ENCODE data around the gene SPATA6. TPM values are rescaled to one million over a fixed set of nuclear protein-coding genes. Genes with fewer than 3 reads are reported as not detected.
"Not testable (repeated sequence)": the region's sequence is repeated elsewhere in the genome, so short reads cannot be mapped to it uniquely, and the experiment has no call there.

Gene SPATA6
- polyA plus RNA-seq, 4 donors = 15.5 to 19.8 (median 17.5) TPM

DNA sequence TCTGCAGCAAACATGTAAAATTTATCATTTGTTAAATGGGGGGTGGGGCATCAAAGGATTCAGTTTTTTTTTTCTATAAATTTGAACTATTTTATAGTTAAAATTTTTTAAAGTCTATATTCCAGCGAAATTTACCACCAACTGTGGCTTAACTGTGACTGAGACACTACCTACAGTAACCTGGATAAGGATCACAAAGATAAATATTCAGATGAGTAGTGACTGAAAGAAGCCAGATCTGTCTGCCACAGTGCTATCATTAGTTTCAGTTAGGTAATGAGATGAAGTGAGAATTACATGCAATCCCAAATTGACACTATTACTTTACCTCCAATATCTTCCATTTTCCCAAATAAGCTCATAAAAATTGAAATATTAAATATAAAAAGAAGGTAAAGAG, 5.4 kb downstream of the SPATA6 start:
- no peak for DNase-seq (ENCODE audit: low read depth in 4 of 4, low spot score in 3 of 4)

DNA sequence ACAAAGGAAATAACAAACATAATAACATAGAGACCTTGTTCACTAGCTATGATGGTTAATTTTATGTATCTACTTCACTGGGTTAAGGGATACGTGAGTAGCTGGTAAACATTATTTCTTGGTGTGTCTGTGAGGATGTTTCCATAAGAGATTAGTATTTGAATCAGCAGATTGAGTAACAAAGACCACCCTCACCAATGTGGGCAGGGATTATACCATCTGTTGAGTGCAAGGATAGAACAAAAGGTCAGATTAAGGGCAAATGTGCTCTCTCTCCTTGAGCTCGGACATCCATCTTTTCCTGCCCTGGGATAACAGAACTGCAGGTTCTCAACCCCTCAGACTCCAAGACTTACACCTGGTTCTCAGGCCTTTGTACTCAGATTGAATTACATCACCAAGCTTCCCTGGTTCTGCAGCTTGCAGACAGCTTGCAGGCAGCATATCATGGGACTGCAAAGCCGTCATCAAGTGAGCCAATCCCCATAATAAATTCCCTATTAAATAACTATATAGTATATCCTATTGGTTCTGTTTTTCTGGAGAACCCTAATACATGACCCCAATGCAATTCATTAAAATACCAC, 9.2 kb downstream of the SPATA6 start:
- no peak for DNase-seq (ENCODE audit: low read depth in 4 of 4, low spot score in 3 of 4)

DNA sequence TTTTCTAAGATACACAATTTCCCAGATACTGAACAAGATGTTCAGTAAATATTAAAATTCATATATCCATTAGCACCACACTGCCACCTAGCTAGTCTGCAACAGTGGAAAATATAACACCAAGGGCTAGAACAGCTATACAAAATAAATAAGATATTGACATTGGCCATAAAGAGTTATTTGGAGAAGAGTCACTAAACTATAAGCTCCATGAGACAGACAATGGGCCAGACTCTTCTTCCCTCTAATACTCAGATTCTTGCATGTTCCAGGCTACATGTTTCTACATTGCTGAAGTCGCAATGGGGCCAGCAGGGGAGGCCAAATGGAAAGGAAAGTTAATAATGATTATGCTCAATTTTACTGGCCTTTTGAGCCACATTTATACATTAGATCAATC, 21.5 kb downstream of the SPATA6 start:
- no peak for DNase-seq (ENCODE audit: low read depth in 4 of 4, low spot score in 3 of 4)

DNA sequence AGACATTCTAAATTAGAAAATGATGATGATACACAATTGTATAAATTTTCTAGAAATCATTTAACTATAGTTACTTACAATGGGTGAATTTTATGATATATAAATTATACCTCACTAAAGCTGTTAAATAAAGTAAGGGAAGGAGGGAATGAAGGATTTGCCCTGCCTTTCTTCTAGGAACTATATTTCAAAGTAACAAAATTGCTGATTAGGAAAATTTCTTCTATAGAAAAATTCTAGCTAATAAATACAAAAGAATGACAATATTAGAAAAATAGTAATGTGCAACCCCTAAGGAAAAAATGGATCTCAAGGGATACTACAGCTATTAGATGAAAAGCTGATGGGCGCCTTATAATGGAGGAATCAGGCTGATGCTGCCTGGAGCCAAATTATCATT, 23.1 kb downstream of the SPATA6 start:
- DNase-seq (ENCODE audit: low read depth in 4 of 4, low spot score in 3 of 4) = no peak

DNA sequence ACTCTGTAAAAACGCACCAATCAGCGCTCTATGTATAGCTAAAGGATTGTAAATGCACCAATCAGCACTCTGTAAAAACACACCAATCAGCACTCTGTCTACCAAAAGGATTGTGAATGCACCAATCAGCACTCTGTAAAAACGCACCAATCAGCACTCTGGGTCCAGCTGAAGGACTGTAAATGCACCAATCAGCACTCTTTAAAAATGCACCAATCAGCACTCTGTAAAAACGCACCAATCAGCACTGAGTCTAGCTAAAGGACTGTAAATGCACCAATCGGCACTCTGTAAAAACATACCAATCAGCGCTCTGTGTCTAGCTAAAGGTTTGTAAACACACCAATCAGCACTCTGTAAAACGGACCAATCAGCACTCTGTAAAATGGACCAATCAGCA, 27.8 kb downstream of the SPATA6 start:
- DNase-seq (ENCODE audit: low read depth in 4 of 4, low spot score in 3 of 4) = not testable (repeated sequence)

DNA sequence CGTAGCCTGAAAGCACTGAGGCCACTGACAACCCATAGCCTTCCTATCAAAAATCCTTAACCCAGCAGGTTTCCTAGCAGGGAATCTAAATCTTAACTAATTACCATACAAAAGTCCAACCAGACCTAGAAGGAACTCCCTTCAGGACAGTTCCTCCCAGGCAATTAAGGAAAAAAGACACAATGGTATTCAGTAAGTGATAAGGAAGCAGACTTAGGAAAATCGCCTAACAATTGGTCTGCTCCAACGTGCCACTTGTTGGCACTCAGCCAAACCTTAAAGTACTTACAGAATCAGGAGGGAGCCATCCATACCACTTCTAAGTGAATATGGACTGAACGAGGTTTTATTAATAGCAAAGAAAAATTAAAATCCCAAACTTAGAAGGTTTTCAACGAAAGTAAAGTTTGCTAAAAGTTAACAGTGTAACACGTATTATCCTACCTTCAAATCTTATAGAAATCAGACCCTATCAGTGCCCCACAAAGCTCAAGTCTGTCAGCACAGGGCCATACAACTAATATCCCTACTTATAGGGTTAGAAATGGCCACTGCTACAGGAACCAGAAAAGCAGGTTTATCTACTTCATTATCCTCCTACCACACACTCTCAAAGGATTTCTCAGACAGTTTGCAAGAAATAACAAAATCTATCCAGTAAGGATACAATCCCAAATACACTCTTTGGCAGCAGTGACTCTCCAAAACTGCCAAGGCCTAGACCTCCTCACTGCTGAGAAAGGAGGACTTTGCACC, 29.0 kb downstream of the SPATA6 start:
- no peak for DNase-seq (ENCODE audit: low read depth in 4 of 4, low spot score in 3 of 4)

DNA sequence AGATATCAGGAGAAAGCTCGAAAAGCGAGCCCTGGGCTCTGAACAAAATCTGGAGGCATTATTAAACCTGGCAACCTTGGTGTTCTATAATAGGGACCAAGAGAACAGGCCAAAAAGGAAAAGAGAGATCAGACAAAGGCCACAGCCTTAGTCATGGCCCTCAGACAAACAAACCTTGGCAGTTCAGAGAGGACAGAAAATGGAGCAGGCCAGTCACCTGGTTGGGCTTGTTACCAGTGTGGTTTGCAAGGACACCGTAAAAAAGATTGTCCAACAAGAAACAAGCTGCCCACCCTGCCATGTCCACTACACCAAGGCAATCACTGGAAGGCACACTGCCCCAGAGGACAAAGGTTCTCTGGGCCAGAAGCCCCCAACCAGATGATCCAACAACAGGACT, 31.2 kb downstream of the SPATA6 start:
- not testable (repeated sequence) for DNase-seq (ENCODE audit: low read depth in 4 of 4, low spot score in 3 of 4)

DNA sequence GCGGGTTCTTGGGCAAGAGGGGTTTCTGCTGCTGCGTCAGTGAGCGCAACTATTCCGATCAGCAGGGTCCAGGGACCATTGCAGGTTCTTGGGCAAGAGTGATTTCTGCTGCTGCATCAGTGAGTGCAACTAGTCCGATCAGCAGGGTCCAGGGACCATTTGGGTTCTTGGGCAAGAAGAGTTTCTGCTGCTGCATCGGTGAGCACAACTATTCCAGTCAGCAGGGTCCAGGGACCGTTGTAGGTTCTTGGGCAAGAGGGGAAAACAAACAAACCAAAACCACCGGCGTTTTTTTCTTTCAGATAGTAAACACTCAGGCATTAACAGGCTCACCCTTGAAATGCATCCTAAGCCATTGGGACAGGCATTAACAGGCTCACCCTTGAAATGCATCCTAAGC, 32.6 kb downstream of the SPATA6 start:
- no peak for DNase-seq (ENCODE audit: low read depth in 4 of 4, low spot score in 3 of 4)

DNA sequence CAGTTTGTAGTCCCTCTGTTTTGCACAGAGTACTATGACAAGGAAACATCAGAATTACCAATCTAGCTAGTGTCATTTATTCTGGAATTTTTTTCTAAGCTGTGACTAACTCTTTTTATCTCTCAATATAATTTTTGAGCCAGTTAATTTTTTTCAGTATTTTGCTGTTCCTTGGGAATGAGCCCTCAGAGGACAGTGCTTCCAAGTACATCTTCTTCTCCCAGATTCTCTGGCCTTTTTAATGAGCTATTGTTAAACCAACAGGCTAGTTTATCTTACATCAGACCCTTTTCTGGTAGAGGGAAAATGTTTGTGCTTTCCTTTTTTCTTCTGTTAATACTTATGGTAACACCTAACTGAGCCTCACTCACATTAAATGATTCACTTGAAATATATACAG, 34.6 kb downstream of the SPATA6 start:
- DNase-seq (ENCODE audit: low read depth in 4 of 4, low spot score in 3 of 4) = not testable (repeated sequence)

DNA sequence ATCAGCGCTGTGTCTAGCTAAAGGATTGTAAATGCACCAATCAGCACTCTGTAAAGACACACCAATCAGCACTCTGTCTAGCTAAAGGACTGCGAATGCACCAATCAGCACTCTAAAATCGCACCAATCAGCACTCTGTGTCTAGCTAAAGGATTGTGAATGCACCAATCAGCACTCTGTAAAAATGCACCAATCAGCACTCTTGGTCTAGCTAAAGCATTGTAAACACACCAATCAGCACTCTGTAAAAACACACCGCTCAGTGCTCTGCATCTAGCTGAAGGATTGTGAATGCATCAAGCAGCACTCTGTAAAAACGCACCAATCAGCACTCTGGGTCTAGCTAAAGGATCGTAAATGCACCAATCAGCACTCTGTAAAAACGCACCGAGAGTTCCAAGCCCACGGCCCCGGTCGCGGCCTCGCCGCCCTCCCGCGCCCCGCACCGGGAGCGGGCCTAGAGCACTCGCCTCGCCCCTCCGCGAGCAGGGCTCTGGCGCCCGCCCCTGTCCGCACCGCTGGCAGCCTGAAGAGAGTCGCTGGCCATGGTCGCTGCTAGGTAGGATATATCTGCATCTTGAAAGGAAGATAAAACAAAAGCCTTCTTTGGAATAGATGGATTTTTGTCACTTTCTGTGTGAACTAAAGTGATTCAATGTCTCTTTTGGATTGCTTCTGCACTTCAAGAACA, 36.5 kb downstream of the SPATA6 start:
- DNase-seq (ENCODE audit: low read depth in 4 of 4, low spot score in 3 of 4) = not testable (repeated sequence)

DNA sequence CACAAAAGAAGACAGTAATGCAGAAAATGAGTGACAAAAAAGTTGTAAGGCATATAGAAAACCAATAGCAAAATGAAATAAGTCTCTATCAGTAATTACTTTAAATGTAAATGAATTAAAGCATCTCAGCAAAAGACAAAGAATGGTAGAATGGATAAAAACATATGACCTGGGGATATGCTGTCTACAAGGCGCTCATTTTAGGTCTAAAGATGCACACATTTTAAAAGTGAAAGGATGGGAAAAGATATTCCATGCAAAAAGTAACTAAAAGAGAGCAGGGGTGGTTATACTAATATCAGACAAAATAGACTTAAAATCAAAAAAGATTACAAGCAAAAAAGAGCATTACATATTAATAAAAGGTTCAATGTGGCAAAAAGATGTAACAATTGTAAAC, 41.2 kb downstream of the SPATA6 start:
- no peak for DNase-seq (ENCODE audit: low read depth in 4 of 4, low spot score in 3 of 4)

DNA sequence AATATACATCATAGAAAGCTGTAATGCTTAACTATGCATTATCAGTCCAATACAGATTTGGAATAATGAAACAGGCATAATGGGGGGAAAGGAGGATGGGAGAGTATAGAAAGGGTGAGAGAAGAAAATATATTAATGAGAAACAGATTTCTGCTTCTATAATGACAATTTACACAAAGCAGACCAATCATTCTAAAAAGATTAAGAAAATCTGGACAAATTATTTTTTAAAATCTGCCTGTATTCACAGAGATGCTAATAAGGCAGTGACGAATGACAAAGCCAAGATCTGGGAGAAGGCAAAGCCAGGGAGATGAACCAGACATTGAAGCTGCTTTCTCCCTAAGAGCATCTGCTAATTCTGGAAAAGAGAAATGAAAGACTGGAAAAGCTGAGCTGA, 50.0 kb downstream of the SPATA6 start:
- no peak for DNase-seq (ENCODE audit: low read depth in 4 of 4, low spot score in 3 of 4)

DNA sequence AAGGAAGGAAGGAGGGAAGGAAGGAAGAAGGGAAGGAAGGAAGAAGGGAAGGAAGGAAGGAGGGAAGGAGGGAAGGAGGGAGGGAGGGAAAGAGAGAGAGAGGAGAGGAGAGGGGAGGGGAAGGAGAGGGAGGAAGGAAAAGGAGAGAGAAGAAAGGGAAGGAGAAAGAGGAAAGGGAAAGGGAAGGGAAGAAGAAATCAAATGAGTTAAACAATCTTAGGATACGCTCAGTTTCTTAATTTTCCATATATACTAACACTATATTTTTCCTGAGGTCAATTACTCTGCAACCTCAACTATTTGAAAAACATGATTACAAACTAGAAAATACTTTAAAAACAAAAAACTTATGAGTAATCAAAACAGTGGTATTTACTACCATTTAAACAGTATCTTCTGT, 53.3 kb downstream of the SPATA6 start:
- no peak for DNase-seq (ENCODE audit: low read depth in 4 of 4, low spot score in 3 of 4)

DNA sequence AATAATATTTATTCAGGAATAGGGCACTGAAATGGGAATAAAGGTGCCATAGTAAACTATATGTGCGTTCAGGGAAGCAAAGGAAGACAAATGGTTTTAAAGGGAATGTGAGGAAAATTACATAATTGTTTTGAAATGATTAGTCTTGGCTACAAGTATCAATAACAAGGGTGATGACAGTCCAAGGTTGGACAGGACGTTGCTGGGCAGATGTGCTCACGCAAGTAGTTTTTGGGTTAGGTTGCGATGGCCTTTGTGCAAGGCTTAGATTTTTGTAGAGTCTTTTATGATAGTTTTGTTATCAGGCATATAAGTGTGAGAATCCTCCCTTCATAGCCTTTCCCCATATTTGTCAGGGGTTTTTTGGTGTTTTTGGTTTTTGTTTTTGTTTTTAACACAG, 57.0 kb downstream of the SPATA6 start:
- DNase-seq (ENCODE audit: low read depth in 4 of 4, low spot score in 3 of 4) = no peak

DNA sequence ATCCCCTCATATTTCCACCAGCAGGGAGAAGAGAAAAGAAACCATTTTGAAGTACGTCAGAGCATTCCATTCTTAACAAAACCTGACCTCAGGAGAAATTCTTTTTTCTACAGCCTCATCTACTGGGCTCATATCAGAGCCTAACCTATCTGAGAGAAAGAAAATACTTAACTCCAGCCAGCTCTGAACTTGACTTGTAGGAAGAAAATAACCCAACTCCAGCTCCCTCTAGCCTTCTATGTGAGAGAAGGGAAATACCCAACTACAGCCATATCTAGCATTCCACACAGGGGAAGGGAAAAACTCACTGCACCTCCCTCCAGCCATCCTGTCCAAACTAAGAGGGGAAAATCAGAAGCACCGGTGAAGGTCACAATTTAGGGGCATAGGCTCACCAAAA, 57.7 kb downstream of the SPATA6 start:
- no peak for DNase-seq (ENCODE audit: low read depth in 4 of 4, low spot score in 3 of 4)

DNA sequence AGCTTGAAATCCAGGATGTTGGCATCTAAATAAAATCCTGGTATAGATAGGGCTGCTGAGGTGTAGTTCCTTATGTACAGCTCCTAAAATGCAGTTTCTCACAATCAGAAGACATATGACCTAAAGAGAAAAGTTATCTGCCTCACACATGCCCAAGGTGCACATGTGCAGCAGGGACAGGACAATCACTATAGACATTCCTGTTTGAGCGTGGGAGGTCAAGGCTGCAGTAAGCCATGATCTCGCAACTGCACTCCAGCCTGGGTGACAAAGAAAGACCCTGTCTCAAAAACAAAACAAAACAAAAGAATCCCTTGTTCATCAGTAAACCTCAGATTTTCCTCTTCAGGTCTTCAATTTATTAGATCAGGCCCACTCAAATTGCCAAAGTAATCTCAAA, 66.1 kb downstream of the SPATA6 start:
- DNase-seq (ENCODE audit: low read depth in 4 of 4, low spot score in 3 of 4) = no peak

DNA sequence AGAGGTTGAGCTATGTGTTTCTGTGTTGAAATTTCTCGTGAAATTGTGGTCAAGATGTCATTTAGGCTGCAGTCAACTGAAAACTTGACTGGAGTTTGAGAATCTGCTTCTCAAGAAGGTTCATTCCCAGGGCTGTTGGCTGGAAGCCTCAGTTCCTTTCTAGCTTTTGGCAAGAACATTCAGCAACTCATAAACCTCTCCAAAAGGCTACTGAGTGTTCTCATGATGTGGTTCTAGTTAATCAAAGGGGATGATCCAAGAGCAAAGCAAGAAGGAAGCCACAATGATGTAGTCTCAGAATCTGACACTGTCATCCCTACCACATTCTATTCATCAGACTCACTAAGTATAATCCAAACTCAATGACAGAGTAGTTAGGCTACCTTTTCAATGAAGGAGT, 66.6 kb downstream of the SPATA6 start:
- DNase-seq (ENCODE audit: low read depth in 4 of 4, low spot score in 3 of 4) = no peak

DNA sequence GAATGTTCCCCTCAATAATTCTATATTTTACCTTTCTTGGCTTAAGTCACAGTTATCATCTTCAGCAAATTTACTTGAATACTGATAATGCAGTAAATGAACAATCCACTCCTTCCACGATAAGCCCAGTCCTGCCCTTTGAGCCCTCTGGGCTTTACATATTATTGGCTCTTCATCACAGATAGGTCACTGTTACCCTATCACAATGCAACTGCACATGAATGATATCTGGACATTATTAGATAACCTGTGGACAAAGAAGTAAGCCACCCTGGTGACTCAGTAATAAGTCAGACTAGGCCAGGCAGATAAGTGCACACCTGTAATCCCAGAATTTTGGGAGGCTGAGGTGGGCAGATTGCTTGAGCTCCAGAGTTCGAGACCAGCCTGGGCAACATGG, 69.4 kb downstream of the SPATA6 start:
- DNase-seq (ENCODE audit: low read depth in 4 of 4, low spot score in 3 of 4) = no peak

DNA sequence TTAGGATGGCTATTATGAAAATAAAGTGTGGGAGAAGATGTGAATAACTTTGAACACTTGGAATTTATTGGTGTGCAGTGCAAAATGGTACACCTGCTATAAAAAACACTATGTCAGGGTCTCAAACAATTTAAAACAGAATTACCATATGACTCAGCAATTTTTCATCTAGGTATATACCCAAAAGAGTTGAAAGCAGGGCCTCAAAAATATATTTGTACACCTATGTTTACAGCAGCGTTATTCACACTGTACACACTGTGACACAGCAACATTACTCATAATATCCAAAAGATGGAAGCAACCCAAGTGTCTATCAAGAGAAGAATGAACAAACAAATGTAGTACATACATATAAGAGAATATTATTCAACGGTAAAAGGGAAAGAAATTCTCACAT, 75.8 kb downstream of the SPATA6 start:
- no peak for DNase-seq (ENCODE audit: low read depth in 4 of 4, low spot score in 3 of 4)

DNA sequence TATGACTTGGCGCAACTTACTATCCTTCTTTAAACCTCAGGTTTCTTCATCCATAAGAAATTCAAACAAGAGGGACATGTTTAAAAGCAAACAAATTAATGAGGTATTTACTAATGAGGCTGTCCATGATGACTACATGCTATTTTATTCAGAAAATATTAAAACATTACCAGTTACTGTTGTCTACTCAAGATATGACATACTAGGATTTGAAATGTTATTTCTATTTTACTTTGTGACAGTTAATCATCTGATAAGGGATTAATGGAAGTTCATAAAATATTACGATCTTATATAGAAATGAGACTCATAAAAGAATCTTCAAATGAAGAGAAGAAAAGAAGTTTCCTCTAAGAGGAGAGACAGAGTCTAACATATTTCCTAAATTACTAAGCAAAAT, 80.1 kb downstream of the SPATA6 start:
- DNase-seq (ENCODE audit: low read depth in 4 of 4, low spot score in 3 of 4) = no peak

DNA sequence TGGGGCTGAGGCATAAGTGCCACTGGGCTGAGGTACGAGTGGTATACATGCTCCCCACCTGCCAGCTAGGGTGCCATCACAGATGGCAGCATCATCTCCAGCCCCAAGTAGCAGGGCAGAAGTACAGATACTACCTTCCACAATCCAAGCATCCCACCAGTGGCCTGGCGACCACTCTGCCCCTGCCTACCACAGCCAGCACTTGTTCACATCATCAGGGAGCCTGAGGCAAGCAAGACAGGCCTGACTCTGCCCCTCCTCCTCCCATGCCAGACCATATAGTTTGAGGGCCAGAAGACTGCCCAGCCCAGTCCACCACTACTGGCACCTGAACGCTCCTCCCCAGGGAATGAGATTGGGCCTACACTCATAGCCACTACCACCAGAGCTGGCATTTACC, 84.6 kb downstream of the SPATA6 start:
- DNase-seq (ENCODE audit: low read depth in 4 of 4, low spot score in 3 of 4) = no peak

DNA sequence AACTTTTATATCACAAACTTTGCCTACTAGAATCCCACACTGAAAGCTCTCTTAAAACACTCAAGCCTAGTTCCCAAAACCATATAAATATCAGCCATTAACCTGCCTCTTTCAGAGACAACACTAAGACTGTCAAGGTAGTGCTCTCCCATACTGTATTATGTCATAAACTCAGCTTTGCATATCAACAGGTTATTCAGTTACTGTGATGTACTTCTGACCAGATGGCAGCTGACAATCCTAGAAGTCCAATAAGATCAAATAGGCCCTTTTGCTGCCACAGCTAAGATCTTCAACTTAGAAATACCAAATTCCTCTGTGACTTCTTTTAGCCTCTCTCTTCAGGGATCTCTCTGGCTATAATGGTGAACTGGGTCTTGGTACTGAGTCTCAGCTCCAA, 97.2 kb downstream of the SPATA6 start:
- DNase-seq (ENCODE audit: low read depth in 4 of 4, low spot score in 3 of 4) = no peak
